Fibroblast of the aortic adventitia (primary cell): ENCODE results near the gene CARD8. TPM values are rescaled to one million over a fixed set of nuclear protein-coding genes. Genes with fewer than 3 reads are reported as not detected.
"Not testable (repeated sequence)": the region's sequence is repeated elsewhere in the genome, so short reads cannot be mapped to it uniquely, and the experiment has no call there.

ENCODE experiments used
- DNase-seq: peaks from one replicate; pipeline ENCODE4 v3.0.0-alpha.2; 2010; ENCODE audit warnings: low read depth
- H3K4me3 ChIP-seq: 2 replicates; pipeline ENCODE4 v1.5.1; 2011; ENCODE audit warnings: low read depth, mild to moderate bottlenecking, control low read depth, low read length, moderate library complexity
- CTCF ChIP-seq: IDR thresholded peaks from 2 replicates; pipeline ENCODE4 v1.5.1; 2011; ENCODE audit warnings: mild to moderate bottlenecking, low read length, control low read depth, inconsistent platforms; ENCODE audit not compliant: insufficient read depth
- total RNA-seq: library from RNA; depleted of rRNA; stranded (reverse); fragments of >200 nt; gene quantifications from 2 replicates; pipeline ENCODE4 v1.2.3, GENCODE V29; 2012; ENCODE audit warnings: low replicate concordance

The CARD8 gene
- total RNA-seq, 1 donor, result 27.8 TPM

- TF ChIP-seq CTCF, result no peak
- no peak for DNase-seq
- H3K4me3 ChIP-seq, result no peak overlapping the region
Observed at GRCh38 chr19:48284896-48285295, 29.2 kb upstream of the CARD8 start.

- no peak for TF ChIP-seq CTCF
- DNase-seq, result peak; percentile 61
- H3K4me3 ChIP-seq, result no peak overlapping the region
Observed at GRCh38 chr19:48283908-48284307, 28.2 kb upstream of the CARD8 start.

GRCh38 chr19:48279747-48280146 lies 24.0 kb upstream of the CARD8 start:
- no peak for DNase-seq
- no peak overlapping the region for H3K4me3 ChIP-seq
- TF ChIP-seq CTCF, result no peak

GRCh38 chr19:48274938-48275337 lies 19.2 kb upstream of the CARD8 start:
- no peak overlapping the region for H3K4me3 ChIP-seq
- no peak for DNase-seq
- TF ChIP-seq CTCF, result no peak

GRCh38 chr19:48274173-48274572 lies 18.5 kb upstream of the CARD8 start:
- DNase-seq, result no peak
- H3K4me3 ChIP-seq, result no peak overlapping the region
- no peak for TF ChIP-seq CTCF

- H3K4me3 ChIP-seq, result peak overlapping the region; percentile 64
- DNase-seq, result peak; percentile 50
- no peak for TF ChIP-seq CTCF
Observed at GRCh38 chr19:48271531-48272151, 15.9 kb upstream of the CARD8 start.

GRCh38 chr19:48269617-48270026 lies 13.9 kb upstream of the CARD8 start:
- not testable (repeated sequence) for H3K4me3 ChIP-seq, DNase-seq

GRCh38 chr19:48265326-48265725 lies 9.6 kb upstream of the CARD8 start:
- H3K4me3 ChIP-seq, DNase-seq: not testable (repeated sequence)

- not testable (repeated sequence) for DNase-seq, H3K4me3 ChIP-seq
Observed at GRCh38 chr19:48260359-48260714, 4.6 kb upstream of the CARD8 start.

- DNase-seq, H3K4me3 ChIP-seq: not testable (repeated sequence)
Observed at GRCh38 chr19:48258992-48259391, 3.3 kb upstream of the CARD8 start.
